K562 (cell line): ENCODE measurements around the gene LENG9. TPM values are rescaled to one million over a fixed set of nuclear protein-coding genes. Genes with fewer than 3 reads are reported as not detected.

Source experiments
- ATAC-seq: fragments of 200-7000 bp; cut with Tn5 transposase; 3 replicates; pipeline ENCODE4 v1.9.1; 2020; ENCODE audit warnings: moderate library complexity
- BruUV-seq: library from RNA; stranded (reverse); fragments of 400-500 nt; replicated peaks from 2 replicates; lab custom pipeline; 2021; lab: Mats Ljungman, UMichigan
- CTCF ChIA-PET: fragments of 300-600 bp; formaldehyde crosslinking; extraction: SDS; loops from one replicate; lab custom pipeline; 2021; ENCODE audit warnings: low intra/inter-chr PET ratio; lab: Yijun Ruan, JAX
- POLR2A ChIA-PET: fragments of 300-600, 350-650 bp; sonication (Branson Sonifier 250); formaldehyde crosslinking; extraction: SDS; loops from one replicate; lab custom pipeline; 2021; ENCODE audit warnings: antibody characterized with exemption, inconsistent platforms; lab: Yijun Ruan, JAX
- DNase-seq, 4 experiments: peaks; one replicate each; pipeline versions ENCODE4 v3.0.0 to v3.0.0-alpha.2; 2011 to 2018; ENCODE audit warnings: low spot score in 3 of 4, mixed read lengths in 3 of 4; ENCODE audit errors: extremely low read depth in 1 of 4
- FAIRE-seq: peaks from 2 replicates; lab custom pipeline; 2011; peaks lifted over from hg19 to GRCh38; lab: Jason Lieb, UNC
- H2AFZ ChIP-seq: 2 replicates; pipeline ENCODE4 v1.6.0; 2011; ENCODE audit warnings: low read depth, low read length, control low read depth, inconsistent platforms
- H3K27ac ChIP-seq: fragments of 200-600 bp; 3 replicates; pipeline ENCODE4 v1.8.0; 2011; ENCODE audit warnings: low read depth, mild to moderate bottlenecking, control low read depth, inconsistent platforms, low read length, moderate library complexity, mixed read lengths; ENCODE audit errors: extremely low read depth
- H3K27me3 ChIP-seq, 2 experiments: fragments of 300-600 bp in 1 of 2; 2 replicates in 1 of 2; 3 replicates in 1 of 2; pipeline versions ENCODE4 v1.6.0 to v1.8.0; 2011; ENCODE audit warnings: inconsistent platforms in 2 of 2, low read length in 2 of 2, mild to moderate bottlenecking in 1 of 2, mixed read lengths in 1 of 2, moderate library complexity in 1 of 2; ENCODE audit not compliant: control insufficient read depth in 2 of 2, insufficient read depth in 2 of 2
- H3K36me3 ChIP-seq: fragments of 300-600 bp; 3 replicates; pipeline ENCODE4 v1.8.0; 2011; ENCODE audit warnings: mild to moderate bottlenecking, low read length, inconsistent platforms; ENCODE audit not compliant: control insufficient read depth, insufficient read depth
- H3K4me1 ChIP-seq, 2 experiments: fragments of 200-600 bp in 1 of 2; replicated peaks in 1 of 2; 2 replicates in 1 of 2; 3 replicates in 1 of 2; pipeline versions ENCODE4 v1.5.1 to v1.8.0; 2011; ENCODE audit warnings: inconsistent platforms in 2 of 2, low read length in 2 of 2, mild to moderate bottlenecking in 1 of 2, mixed read lengths in 1 of 2, moderate library complexity in 1 of 2; ENCODE audit not compliant: control insufficient read depth in 2 of 2, insufficient read depth in 2 of 2
- H3K4me2 ChIP-seq: 2 replicates; pipeline ENCODE4 v1.6.1; 2011; ENCODE audit warnings: low read length, control low read depth, inconsistent platforms, mixed read lengths; ENCODE audit not compliant: insufficient read depth
- H3K4me3 ChIP-seq: fragments of 200-600 bp; sonication (generic), shearing (Covaris generic); 2 replicates; pipeline ENCODE4 v1.5.1; 2016; ENCODE audit warnings: control low read depth, inconsistent platforms
- H3K79me2 ChIP-seq: fragments of 200-600 bp; 3 replicates; pipeline ENCODE4 v1.8.0; 2011; ENCODE audit warnings: low read length, inconsistent platforms; ENCODE audit not compliant: control insufficient read depth, insufficient read depth
- H3K9ac ChIP-seq, 2 experiments: 2 replicates each; pipeline versions ENCODE4 v1.6.0 to v1.6.1; 2011; ENCODE audit warnings: low read depth in 2 of 2, low read length in 2 of 2, control low read depth in 1 of 2, inconsistent platforms in 1 of 2, mild to moderate bottlenecking in 1 of 2, mixed read lengths in 1 of 2; ENCODE audit not compliant: insufficient read depth in 1 of 2
- H3K9me1 ChIP-seq: one replicate; pipeline ENCODE4 v1.6.0; 2011; ENCODE audit warnings: inconsistent platforms, mild to moderate bottlenecking, low read length, moderate library complexity; ENCODE audit not compliant: control insufficient read depth, insufficient read depth
- H3K9me3 ChIP-seq: replicated peaks from 2 replicates; pipeline ENCODE4 v1.5.1; 2011; ENCODE audit warnings: low read depth, low read length, inconsistent platforms; ENCODE audit not compliant: control insufficient read depth, insufficient read depth
- H4K20me1 ChIP-seq: replicated peaks from 2 replicates; pipeline ENCODE4 v1.6.1; 2011; ENCODE audit warnings: low read length, inconsistent platforms, mixed read lengths; ENCODE audit not compliant: control insufficient read depth, insufficient read depth
- BDP1 ChIP-seq: IDR thresholded peaks from 3 replicates; pipeline ENCODE4 v1.6.1; 2011; ENCODE audit not compliant: insufficient read length, insufficient read depth
- CBFB ChIP-seq: sonication (generic); formaldehyde crosslinking; IDR thresholded peaks from 2 replicates; pipeline ENCODE4 v1.4.0; 2020; ENCODE audit warnings: mild to moderate bottlenecking, missing genetic modification reagents
- POLR2G ChIP-seq: fragments of 200-400 bp; formaldehyde crosslinking; IDR thresholded peaks from 2 replicates; pipeline ENCODE4 v1.6.1; 2017; ENCODE audit warnings: low read depth, mild to moderate bottlenecking, antibody characterized with exemption, low read length, moderate library complexity
- SLC30A9 ChIP-seq: fragments of 250-450 bp; sonication (Bioruptor Pico); IDR thresholded peaks from 2 replicates; pipeline ENCODE4 v1.8.0; 2022; ENCODE audit warnings: mild to moderate bottlenecking, moderate library complexity
- SMARCA4 ChIP-seq: fragments of 450-650 bp; IDR thresholded peaks from 2 replicates; pipeline ENCODE4 v1.6.1; 2016
- WGBS: fragments of 100-300 bp; shearing (Covaris generic); methylation state at CpG from one replicate; pipeline ENCODE4 v1.1.6; 2016; ENCODE audit warnings: low coverage, mixed read lengths; ENCODE audit not compliant: insufficient coverage; ENCODE audit errors: missing lambda C conversion rate; 5-methylcytosine and 5-hydroxymethylcytosine counted together
- in situ Hi-C: fragments of 300-500 bp; cut with MboI; formaldehyde crosslinking; loops from 4 replicates; pipeline ENCODE4 v1.15.0; 2018; ENCODE audit warnings: inconsistent platforms, mixed read lengths
- intact Hi-C: fragments of 100-400 bp; cut with micrococcal nuclease; formaldehyde crosslinking; loops from 2 replicates; pipeline ENCODE4 v1.14.2; 2022
- polyA plus RNA-seq, 8 experiments: library from polyadenylated mRNA; depleted of rRNA in 4 of 8; stranded (reverse) in 5 of 8; unstranded in 3 of 8; fragments of >200 nt; fragmentation: Nextera tagmentation in 2 of 8; fragmentation: Illumina TruSeq in 1 of 8; extraction: Ambion mirVana in 2 of 8; extraction: Trizol in 1 of 8; gene quantifications; 2 replicates each; pipeline versions ENCODE4 v1.2.1 to v1.2.3, GENCODE V29; 2011 to 2014; ENCODE audit warnings: inconsistent platforms in 1 of 8, missing spikeins in 1 of 8
- total RNA-seq, 7 experiments: library from RNA; depleted of rRNA in 6 of 7; stranded (reverse); fragments of >200 nt in 6 of 7; fragmentation: Illumina TruSeq in 2 of 7; extraction: Trizol in 2 of 7; gene quantifications; 2 replicates each; pipeline versions ENCODE4 v1.2.1 to v1.2.3, GENCODE V29; 2011 to 2021; ENCODE audit warnings: low replicate concordance in 1 of 7
- TF ChIP-seq, protein P1 (sequence below): sonication (generic); formaldehyde crosslinking; IDR thresholded peaks from 2 replicates; pipeline ENCODE4 v1.8.1; 2023; ENCODE audit warnings: mild to moderate bottlenecking, missing genetic modification reagents

Gene LENG9
- total and polyA plus RNA-seq, 9 of the 15 experiments (the other 6 are each of a cell fraction or from before 2014, with no cell fraction given), result 0.06 to 0.64 (median 0.33) TPM; not detected in 1

GRCh38 chr19:54434873-54435214 is 28.7 kb downstream of the LENG9 start:
- peaks cover 10% of the 10 kb centered on the region; the same call in 1 of the 2 replicates for H4K20me1 ChIP-seq
- peaks cover 7% of the 10 kb centered on the region; the same call in 1 of the 3 replicates for H3K36me3 ChIP-seq
- TF ChIP-seq SMARCA4 (no peak), SLC30A9 (CRISPR knock-in tag) (no peak), CBFB (CRISPR knock-in tag) (no peak), POLR2G (peak; percentile 61), BDP1 (no peak)
- TF ChIP-seq, protein P1, sequence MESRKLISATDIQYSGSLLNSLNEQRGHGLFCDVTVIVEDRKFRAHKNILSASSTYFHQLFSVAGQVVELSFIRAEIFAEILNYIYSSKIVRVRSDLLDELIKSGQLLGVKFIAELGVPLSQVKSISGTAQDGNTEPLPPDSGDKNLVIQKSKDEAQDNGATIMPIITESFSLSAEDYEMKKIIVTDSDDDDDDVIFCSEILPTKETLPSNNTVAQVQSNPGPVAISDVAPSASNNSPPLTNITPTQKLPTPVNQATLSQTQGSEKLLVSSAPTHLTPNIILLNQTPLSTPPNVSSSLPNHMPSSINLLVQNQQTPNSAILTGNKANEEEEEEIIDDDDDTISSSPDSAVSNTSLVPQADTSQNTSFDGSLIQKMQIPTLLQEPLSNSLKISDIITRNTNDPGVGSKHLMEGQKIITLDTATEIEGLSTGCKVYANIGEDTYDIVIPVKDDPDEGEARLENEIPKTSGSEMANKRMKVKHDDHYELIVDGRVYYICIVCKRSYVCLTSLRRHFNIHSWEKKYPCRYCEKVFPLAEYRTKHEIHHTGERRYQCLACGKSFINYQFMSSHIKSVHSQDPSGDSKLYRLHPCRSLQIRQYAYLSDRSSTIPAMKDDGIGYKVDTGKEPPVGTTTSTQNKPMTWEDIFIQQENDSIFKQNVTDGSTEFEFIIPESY (CRISPR knock-in tag), result peak; percentile 88
- no peak overlapping the region for H3K27ac ChIP-seq
- no peak for ATAC-seq
- CTCF ChIA-PET, result no interaction called here
- H3K27me3 ChIP-seq, result no peaks in the 10 kb centered on the region
- no peak for DNase-seq
- peaks cover 6% of the 10 kb centered on the region; the same call in 2 of the 3 replicates for H3K79me2 ChIP-seq
- H3K9me3 ChIP-seq, result no peaks in the 10 kb centered on the region
- no peak overlapping the region for H3K4me2 ChIP-seq
- intact Hi-C loops (no loop called here), in situ Hi-C loops (no loop called here)
- no peaks in the 10 kb centered on the region for H3K9me1 ChIP-seq
- no peak overlapping the region for H2AFZ ChIP-seq
- H3K9ac ChIP-seq, result peak overlapping the region in 1 of 2 experiments; percentile 43; a peak in 1 of 4 replicates
- H3K4me3 ChIP-seq, result no peak overlapping the region
- FAIRE-seq, result no peak
- H3K4me1 ChIP-seq, result peaks cover 0 to 33% of the 10 kb centered on the region in 2 experiments; a peak in 2 of 5 replicates
- POLR2A ChIA-PET, result no interaction called here
- WGBS, result 77% methylated on average over 10 of the region's 11 CpGs
- no TSS peak for BruUV-seq
